Anterior cingulate cortex (tissue), 58 donors: ENCODE results near the gene LDLRAD4.

Experiments used
- DNase-seq, 58 donors: peaks; one replicate each; lab custom pipeline; 2025; lab: John Stamatoyannopoulos, UW

Gene LDLRAD4

GRCh38 chr18:13536578-13536977 lies 318.0 kb downstream of the LDLRAD4 start:
- no peak for DNase-seq

- DNase-seq, result no peak
Observed at GRCh38 chr18:13537022-13537780, 318.6 kb downstream of the LDLRAD4 start.

GRCh38 chr18:13538630-13539029 lies 320.1 kb downstream of the LDLRAD4 start:
- DNase-seq, result no peak

GRCh38 chr18:13539050-13539449 lies 320.5 kb downstream of the LDLRAD4 start:
- DNase-seq, result peak in 1 of 58 donors; percentile 38

GRCh38 chr18:13539843-13540476 lies 321.4 kb downstream of the LDLRAD4 start:
- no peak for DNase-seq

- DNase-seq, result no peak
Observed at GRCh38 chr18:13540477-13541182, 322.1 kb downstream of the LDLRAD4 start.

- DNase-seq, result no peak
Observed at GRCh38 chr18:13541621-13542519, 323.3 kb downstream of the LDLRAD4 start.

- DNase-seq, result no peak
Observed at GRCh38 chr18:13542520-13542847, 323.9 kb downstream of the LDLRAD4 start.

GRCh38 chr18:13543144-13543543 lies 324.6 kb downstream of the LDLRAD4 start:
- no peak for DNase-seq

GRCh38 chr18:13543811-13544732 lies 325.5 kb downstream of the LDLRAD4 start:
- no peak for DNase-seq

- no peak for DNase-seq
Observed at GRCh38 chr18:13544953-13545352, 326.4 kb downstream of the LDLRAD4 start.

GRCh38 chr18:13545514-13545913 lies 327.0 kb downstream of the LDLRAD4 start:
- DNase-seq, result no peak

GRCh38 chr18:13545955-13546354 lies 327.4 kb downstream of the LDLRAD4 start:
- no peak for DNase-seq

- no peak for DNase-seq
Observed at GRCh38 chr18:13546638-13547037, 328.1 kb downstream of the LDLRAD4 start.

GRCh38 chr18:13547347-13547746 lies 328.8 kb downstream of the LDLRAD4 start:
- no peak for DNase-seq

GRCh38 chr18:13548106-13548819 lies 329.7 kb downstream of the LDLRAD4 start:
- no peak for DNase-seq

- DNase-seq, result peak in 17 of 58 donors; percentile 17 to 62 (median 39)
Observed at GRCh38 chr18:13548966-13549879, 330.7 kb downstream of the LDLRAD4 start.

- peak in 1 of 58 donors; percentile 13 for DNase-seq
Observed at GRCh38 chr18:13549880-13550232, 331.3 kb downstream of the LDLRAD4 start.
